NB4 (cell line): ENCODE measurements around the gene F8.
"Not testable (repeated sequence)": the region's sequence is repeated elsewhere in the genome, so short reads cannot be mapped to it uniquely, and the experiment has no call there.

Experiments
- CTCF ChIP-seq: IDR thresholded peaks from one replicate; pipeline ENCODE4 v1.5.1; 2012; ENCODE audit warnings: low read depth, low read length
- MAX ChIP-seq: IDR thresholded peaks from 2 replicates; pipeline ENCODE4 v1.6.1; 2011; ENCODE audit warnings: low read depth, low read length

- not testable (repeated sequence) for TF ChIP-seq CTCF, MAX
These were observed 83.3 kb downstream of the F8 start for GRCh38 chrX:154939265-154939664.
